ENCODE data around the gene SEMA4D. TPM values are rescaled to one million over a fixed set of nuclear protein-coding genes. Genes with fewer than 3 reads are reported as not detected.

The SEMA4D gene
- total RNA-seq, 1 experiment from 2014 or later = 48.4 TPM

DNA sequence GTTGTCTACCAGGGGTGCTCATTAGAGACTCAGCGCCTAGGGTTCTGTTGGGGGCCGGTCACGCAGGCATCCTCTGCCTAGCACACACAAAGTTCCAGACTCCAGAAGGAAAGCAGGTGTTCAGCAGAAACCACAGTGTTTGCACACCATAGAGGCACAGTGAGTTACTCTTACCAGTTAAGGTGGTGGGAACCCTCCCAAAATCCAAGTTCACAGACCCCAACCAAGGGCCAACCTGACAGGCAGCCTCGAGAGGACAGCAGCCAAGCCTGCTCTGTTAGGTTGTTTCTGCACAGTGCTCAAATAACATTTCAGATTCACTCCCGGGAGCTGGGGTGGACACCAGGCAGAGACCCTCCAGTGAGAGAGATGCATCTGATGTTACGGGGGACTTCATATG, 143.4 kb downstream of the SEMA4D start:
- no peaks in the 10 kb centered on the region for H3K4me1 ChIP-seq (replicated peaks; ENCODE audit: insufficient read depth)
- no peak for DNase-seq
- POLR2A ChIA-PET (ENCODE audit: unreplicated experiment) = no interaction called here
- no peaks in the 10 kb centered on the region for H3K79me2 ChIP-seq (ENCODE audit: low read depth)
- no peak overlapping the region for H3K4me3 ChIP-seq
- H3K9me2 ChIP-seq (ENCODE audit: insufficient read depth) = no peaks in the 10 kb centered on the region
- BruUV-seq (replicated peaks) = no TSS peak
- CTCF ChIA-PET = no interaction called here
- no peak overlapping the region for H3K4me2 ChIP-seq
- peaks cover 3% of the 10 kb centered on the region; the same call in 1 of the 2 replicates for H4K20me1 ChIP-seq (ENCODE audit: insufficient read depth)
- H3K27ac ChIP-seq = no peak overlapping the region
- H3K9me3 ChIP-seq (ENCODE audit: insufficient read depth, low read depth) = no peaks in the 10 kb centered on the region
- no peak overlapping the region for H2AFZ ChIP-seq
- peaks cover 11% of the 10 kb centered on the region for H3K36me3 ChIP-seq (ENCODE audit: low read depth)
- H3F3A ChIP-seq (ENCODE audit: insufficient read depth, low read depth) = no peaks in the 10 kb centered on the region
- intact Hi-C loops (cut with micrococcal nuclease; ENCODE audit: unreplicated experiment) = no loop called here
- no peaks in the 10 kb centered on the region for H3K27me3 ChIP-seq (ENCODE audit: insufficient read depth, low read depth)
- TF ChIP-seq, protein P1, sequence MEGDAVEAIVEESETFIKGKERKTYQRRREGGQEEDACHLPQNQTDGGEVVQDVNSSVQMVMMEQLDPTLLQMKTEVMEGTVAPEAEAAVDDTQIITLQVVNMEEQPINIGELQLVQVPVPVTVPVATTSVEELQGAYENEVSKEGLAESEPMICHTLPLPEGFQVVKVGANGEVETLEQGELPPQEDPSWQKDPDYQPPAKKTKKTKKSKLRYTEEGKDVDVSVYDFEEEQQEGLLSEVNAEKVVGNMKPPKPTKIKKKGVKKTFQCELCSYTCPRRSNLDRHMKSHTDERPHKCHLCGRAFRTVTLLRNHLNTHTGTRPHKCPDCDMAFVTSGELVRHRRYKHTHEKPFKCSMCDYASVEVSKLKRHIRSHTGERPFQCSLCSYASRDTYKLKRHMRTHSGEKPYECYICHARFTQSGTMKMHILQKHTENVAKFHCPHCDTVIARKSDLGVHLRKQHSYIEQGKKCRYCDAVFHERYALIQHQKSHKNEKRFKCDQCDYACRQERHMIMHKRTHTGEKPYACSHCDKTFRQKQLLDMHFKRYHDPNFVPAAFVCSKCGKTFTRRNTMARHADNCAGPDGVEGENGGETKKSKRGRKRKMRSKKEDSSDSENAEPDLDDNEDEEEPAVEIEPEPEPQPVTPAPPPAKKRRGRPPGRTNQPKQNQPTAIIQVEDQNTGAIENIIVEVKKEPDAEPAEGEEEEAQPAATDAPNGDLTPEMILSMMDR (conservative IDR thresholded peaks at IDR 0.05) = no peak
- no peak for TF ChIP-seq EZH2 (IDR thresholded peaks at IDR 0.05; ENCODE audit: low read depth)

DNA sequence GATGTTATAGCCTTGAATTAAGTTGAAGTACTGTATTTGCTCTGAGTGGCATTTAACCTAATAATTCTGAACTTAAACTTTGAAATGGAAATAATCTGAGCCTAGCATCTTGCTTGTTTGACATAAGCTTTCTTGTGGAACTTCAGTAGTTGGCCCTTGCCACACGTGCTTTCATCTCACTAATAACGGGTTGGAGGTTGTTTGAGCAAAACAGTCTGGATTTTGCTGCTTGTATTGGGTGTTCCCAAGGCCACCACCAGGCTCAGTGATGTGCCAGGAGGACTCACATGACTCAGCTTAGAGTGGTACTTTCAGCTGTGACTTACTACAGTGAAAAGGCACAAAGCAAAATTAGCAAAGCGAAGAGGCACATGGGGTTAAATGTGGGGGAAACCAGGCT, 143.9 kb downstream of the SEMA4D start:
- H2AFZ ChIP-seq = no peak overlapping the region
- no peaks in the 10 kb centered on the region for H3K9me3 ChIP-seq (ENCODE audit: insufficient read depth, low read depth)
- no peaks in the 10 kb centered on the region for H3K9me2 ChIP-seq (ENCODE audit: insufficient read depth)
- intact Hi-C loops (cut with micrococcal nuclease; ENCODE audit: unreplicated experiment) = no loop called here
- H3K36me3 ChIP-seq (ENCODE audit: low read depth) = peaks cover 8% of the 10 kb centered on the region
- no peak overlapping the region for H3K4me3 ChIP-seq
- H3K79me2 ChIP-seq (ENCODE audit: low read depth) = no peaks in the 10 kb centered on the region
- no peak for DNase-seq
- no TSS peak for BruUV-seq (replicated peaks)
- H4K20me1 ChIP-seq (ENCODE audit: insufficient read depth) = peaks cover 3% of the 10 kb centered on the region; the same call in 1 of the 2 replicates
- ChIA-PET POLR2A (ENCODE audit: unreplicated experiment) (no interaction called here), CTCF (no interaction called here)
- no peaks in the 10 kb centered on the region for H3K27me3 ChIP-seq (ENCODE audit: insufficient read depth, low read depth)
- H3K27ac ChIP-seq = no peak overlapping the region
- H3K4me2 ChIP-seq = no peak overlapping the region
- H3F3A ChIP-seq (ENCODE audit: insufficient read depth, low read depth) = no peaks in the 10 kb centered on the region
- no peak for TF ChIP-seq EZH2 (IDR thresholded peaks at IDR 0.05; ENCODE audit: low read depth)
- TF ChIP-seq, protein P1 (conservative IDR thresholded peaks at IDR 0.05) = no peak
- H3K4me1 ChIP-seq (replicated peaks; ENCODE audit: insufficient read depth) = no peaks in the 10 kb centered on the region

DNA sequence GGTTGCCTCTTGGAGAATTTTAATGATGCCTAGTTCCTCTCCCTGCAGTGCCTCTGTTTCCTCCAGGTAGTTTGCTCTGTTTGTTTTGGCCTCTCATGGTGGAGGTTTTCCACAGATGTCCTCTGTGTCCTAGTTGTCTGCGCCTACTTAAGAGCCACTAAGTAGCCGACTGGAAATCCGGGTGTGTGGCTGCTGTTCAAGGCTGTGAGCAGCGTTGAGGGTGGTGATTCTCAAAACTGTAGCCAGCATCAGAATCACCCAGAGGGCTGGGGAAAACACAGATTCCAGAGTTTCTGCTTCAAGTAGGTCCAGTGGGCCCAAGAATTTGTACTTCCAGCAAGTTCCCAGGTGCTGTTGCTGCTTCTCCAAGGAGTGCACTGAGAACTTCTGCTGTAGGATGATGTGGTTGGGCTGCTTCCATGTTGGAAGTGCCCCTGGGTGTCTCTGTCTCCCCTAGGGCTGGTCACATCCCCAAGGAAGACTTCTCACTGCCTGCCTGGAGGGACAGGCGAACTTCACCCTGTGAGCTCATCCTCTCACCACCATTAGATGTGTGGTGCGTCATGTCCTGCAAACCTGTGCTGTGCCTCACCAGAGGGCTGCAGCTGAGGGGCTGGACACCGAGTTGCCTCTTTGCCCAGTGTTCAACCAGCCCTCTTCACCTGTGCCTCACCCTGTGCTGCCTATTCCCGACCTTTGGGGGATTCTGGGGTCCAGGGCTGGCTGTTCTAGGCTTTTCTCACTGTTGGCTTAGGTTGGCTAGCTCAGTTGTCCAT, 144.9 kb downstream of the SEMA4D start:
- CTCF ChIA-PET = no interaction called here
- Histone ChIP-seq H3K4me3 (no peak overlapping the region), H4K20me1 (ENCODE audit: insufficient read depth) (peaks cover 3% of the 10 kb centered on the region; the same call in 1 of the 2 replicates), H3K27me3 (ENCODE audit: insufficient read depth, low read depth) (no peaks in the 10 kb centered on the region), H2AFZ (no peak overlapping the region), H3F3A (ENCODE audit: insufficient read depth, low read depth) (no peaks in the 10 kb centered on the region), H3K9me2 (ENCODE audit: insufficient read depth) (no peaks in the 10 kb centered on the region), H3K27ac (no peak overlapping the region), H3K36me3 (ENCODE audit: low read depth) (peaks cover 3% of the 10 kb centered on the region; the same call in 1 of the 2 replicates), H3K4me1 (replicated peaks; ENCODE audit: insufficient read depth) (no peaks in the 10 kb centered on the region), H3K79me2 (ENCODE audit: low read depth) (no peaks in the 10 kb centered on the region), H3K4me2 (no peak overlapping the region), H3K9me3 (ENCODE audit: insufficient read depth, low read depth) (no peaks in the 10 kb centered on the region)
- DNase-seq = no peak
- BruUV-seq (replicated peaks) = no TSS peak
- intact Hi-C loops (cut with micrococcal nuclease; ENCODE audit: unreplicated experiment) = no loop called here
- POLR2A ChIA-PET (ENCODE audit: unreplicated experiment) = no interaction called here
- TF ChIP-seq EZH2 (IDR thresholded peaks at IDR 0.05; ENCODE audit: low read depth) = no peak
- TF ChIP-seq, protein P1 (conservative IDR thresholded peaks at IDR 0.05) = no peak

Data from PC-9 (cell line).